Measurements from ENCODE around the gene PNPLA2. TPM values are rescaled to one million over a fixed set of nuclear protein-coding genes. Genes with fewer than 3 reads are reported as not detected.

PNPLA2 gene
- total and polyA plus RNA-seq, 10 of the 15 experiments (the other 5 are each of a cell fraction or from before 2014, with no cell fraction given) = 0.19 to 34.0 (median 8.1) TPM

GRCh38 chr11:778976-779954, 39.4 kb upstream of the PNPLA2 start:
- SMC1A ChIA-PET (ENCODE audit: uncharacterized antibody, unreplicated experiment) = no interaction called here
- no peak overlapping the region for H3K4me2 ChIP-seq (ENCODE audit: control insufficient read depth, insufficient read depth)
- TF ChIP-seq CHD1 (IDR thresholded peaks at IDR 0.05; ENCODE audit: low read depth, low read length) (no peak), MYC (IDR thresholded peaks at IDR 0.05; ENCODE audit: insufficient read depth, insufficient read length, insufficient replicate concordance, low read length, severe bottlenecking) (no peak), RBBP5 (conservative IDR thresholded peaks at IDR 0.05) (no peak), NFYA (IDR thresholded peaks at IDR 0.05; ENCODE audit: borderline replicate concordance, low read depth, low read length) (no peak), HCFC1 (IDR thresholded peaks at IDR 0.05; ENCODE audit: low read length) (no peak), ZBTB4 (CRISPR knock-in tag; IDR thresholded peaks at IDR 0.05) (no peak), BHLHE40 (IDR thresholded peaks at IDR 0.05; ENCODE audit: borderline replicate concordance in 1 of 2, low read depth in 2 of 2, low read length in 1 of 2) (no peak), CTCF (IDR thresholded peaks at IDR 0.05 in 2 of 3, conservative IDR thresholded peaks at IDR 0.05 in 1 of 3; ENCODE audit: control insufficient read depth in 2 of 3, extremely low read depth in 1 of 3, insufficient read depth in 1 of 3, low read depth in 3 of 3, low read length in 3 of 3) (no peak), NR2C1 (IDR thresholded peaks at IDR 0.05) (no peak), TARDBP (IDR thresholded peaks at IDR 0.05; ENCODE audit: borderline replicate concordance) (no peak), ATF2 (IDR thresholded peaks at IDR 0.05; ENCODE audit: low read length) (no peak), GATAD2B (conservative IDR thresholded peaks at IDR 0.05; ENCODE audit: low read depth) (no peak), BMI1 (IDR thresholded peaks at IDR 0.05; ENCODE audit: borderline replicate concordance) (no peak), RELB (IDR thresholded peaks at IDR 0.05; ENCODE audit: low read depth) (no peak)

More at GRCh38 chr11:778976-779954, 39.4 kb upstream of the PNPLA2 start:
- Histone ChIP-seq H3K4me3 (no peak overlapping the region), H3K27me3 (replicated peaks in 1 of 2; ENCODE audit: control insufficient read depth in 2 of 2, insufficient read depth in 2 of 2, low read length in 1 of 2) (no peaks in the 10 kb centered on the region), H3K27ac (ENCODE audit: control insufficient read depth, insufficient read depth) (no peak overlapping the region), H2AFZ (ENCODE audit: control insufficient read depth, low read depth, low read length) (no peak overlapping the region), H3K4me1 (ENCODE audit: control insufficient read depth, insufficient read depth, low read length) (peaks cover 13% of the 10 kb centered on the region), H4K20me1 (ENCODE audit: control insufficient read depth, insufficient read depth) (no peaks in the 10 kb centered on the region), H3K79me2 (ENCODE audit: control insufficient read depth, insufficient read depth, low read length) (peaks cover 36% of the 10 kb centered on the region), H3K9me3 (replicated peaks; ENCODE audit: control insufficient read depth, insufficient read depth, low read length) (no peaks in the 10 kb centered on the region), H3K36me3 (ENCODE audit: control insufficient read depth in 2 of 2, insufficient read depth in 2 of 2, low read length in 1 of 2) (no peaks in the 10 kb centered on the region; a peak in 1 of 4 replicates), H3K9ac (ENCODE audit: control insufficient read depth, insufficient read depth, low read length) (no peak overlapping the region)
- ChIA-PET RAD21 (ENCODE audit: unreplicated experiment) (no interaction called here), POLR2A (interaction anchor here (0.7 kb wide), 1 partner anchor 46 kb away, joined by 3 read pairs; no protein-coding TSS in a partner anchor), CTCF (no interaction called here)
- WGBS (ENCODE audit: insufficient coverage, insufficient replicate concordance, low lambda C conversion rate, missing lambda C conversion rate) = 92% methylated on average over 23 of the region's 23 CpGs
- BruUV-seq (replicated peaks) = TSS peak; percentile 45
- in situ Hi-C loops (cut with MboI) (no loop called here), intact Hi-C loops (cut with micrococcal nuclease; ENCODE audit: unreplicated experiment) (no loop called here)
- ATAC-seq (no peak), DNase-seq (ENCODE audit: low read depth, low spot score) (no peak), FAIRE-seq (no peak)

Data from GM12878 (cell line).